Left ventricle myocardium inferior (tissue), 1 donor: Measurements from ENCODE around the gene ESRRB. TPM values are rescaled to one million over a fixed set of nuclear protein-coding genes. Genes with fewer than 3 reads are reported as not detected.

Source experiments
- DNase-seq: peaks from one replicate; pipeline ENCODE4 v3.0.0-alpha.2; 2020
- H3K27ac ChIP-seq: fragments of 200-600 bp; replicated peaks from 2 replicates; pipeline ENCODE4 v1.8.0; 2021
- H3K27me3 ChIP-seq: fragments of 200-600 bp; 2 replicates; pipeline ENCODE4 v1.8.0; 2021; ENCODE audit warnings: low read depth
- H3K36me3 ChIP-seq: fragments of 200-600 bp; 2 replicates; pipeline ENCODE4 v1.8.0; 2021
- H3K4me1 ChIP-seq: fragments of 200-600 bp; 2 replicates; pipeline ENCODE4 v1.8.0; 2021
- H3K4me3 ChIP-seq: fragments of 200-600 bp; 2 replicates; pipeline ENCODE4 v1.8.0; 2021; ENCODE audit warnings: mild to moderate bottlenecking, moderate library complexity
- H3K9me3 ChIP-seq: fragments of 200-600 bp; replicated peaks from 2 replicates; pipeline ENCODE4 v1.8.0; 2021
- intact Hi-C: fragments of 100-400 bp; cut with micrococcal nuclease; formaldehyde crosslinking; loops from one replicate; pipeline ENCODE4 v1.11.0; 2022
- total RNA-seq: library from RNA; stranded (reverse); fragmentation: NEBNext Ultra II Directional; extraction: Animal tissue kit (Norgen Biotek cat#: 25700); gene quantifications from one replicate; pipeline ENCODE4 v1.2.1, GENCODE V29; 2021
- TF ChIP-seq, protein P1 (sequence below): fragments of 200-600 bp; IDR thresholded peaks from 2 replicates; pipeline ENCODE4 v1.8.0; 2021; ENCODE audit warnings: antibody characterized with exemption, mild to moderate bottlenecking, borderline replicate concordance
- donor health status: DM: no; HTN: yes; CAD: no; lungs with severe emphysema.

The ESRRB gene
- total RNA-seq, 1 donor from 2014 or later: 16.9 TPM

- Histone ChIP-seq H3K4me3 (no peak overlapping the region), H3K36me3 (no peaks in the 10 kb centered on the region), H3K4me1 (no peaks in the 10 kb centered on the region), H3K9me3 (no peaks in the 10 kb centered on the region), H3K27me3 (no peaks in the 10 kb centered on the region), H3K27ac (no peak overlapping the region)
- intact Hi-C loops: no loop called here
- no peak for DNase-seq
- TF ChIP-seq, protein P1, sequence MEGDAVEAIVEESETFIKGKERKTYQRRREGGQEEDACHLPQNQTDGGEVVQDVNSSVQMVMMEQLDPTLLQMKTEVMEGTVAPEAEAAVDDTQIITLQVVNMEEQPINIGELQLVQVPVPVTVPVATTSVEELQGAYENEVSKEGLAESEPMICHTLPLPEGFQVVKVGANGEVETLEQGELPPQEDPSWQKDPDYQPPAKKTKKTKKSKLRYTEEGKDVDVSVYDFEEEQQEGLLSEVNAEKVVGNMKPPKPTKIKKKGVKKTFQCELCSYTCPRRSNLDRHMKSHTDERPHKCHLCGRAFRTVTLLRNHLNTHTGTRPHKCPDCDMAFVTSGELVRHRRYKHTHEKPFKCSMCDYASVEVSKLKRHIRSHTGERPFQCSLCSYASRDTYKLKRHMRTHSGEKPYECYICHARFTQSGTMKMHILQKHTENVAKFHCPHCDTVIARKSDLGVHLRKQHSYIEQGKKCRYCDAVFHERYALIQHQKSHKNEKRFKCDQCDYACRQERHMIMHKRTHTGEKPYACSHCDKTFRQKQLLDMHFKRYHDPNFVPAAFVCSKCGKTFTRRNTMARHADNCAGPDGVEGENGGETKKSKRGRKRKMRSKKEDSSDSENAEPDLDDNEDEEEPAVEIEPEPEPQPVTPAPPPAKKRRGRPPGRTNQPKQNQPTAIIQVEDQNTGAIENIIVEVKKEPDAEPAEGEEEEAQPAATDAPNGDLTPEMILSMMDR: no peak
Observed at GRCh38 chr14:76462330-76462729, 86.4 kb downstream of the ESRRB start.

- Histone ChIP-seq H3K27me3 (no peaks in the 10 kb centered on the region), H3K36me3 (no peaks in the 10 kb centered on the region), H3K4me1 (no peaks in the 10 kb centered on the region), H3K9me3 (no peaks in the 10 kb centered on the region), H3K4me3 (no peak overlapping the region), H3K27ac (no peak overlapping the region)
- intact Hi-C loops: no loop called here
- TF ChIP-seq, protein P1: no peak
- DNase-seq: no peak
Observed at GRCh38 chr14:76463105-76463504, 87.2 kb downstream of the ESRRB start.

DNA sequence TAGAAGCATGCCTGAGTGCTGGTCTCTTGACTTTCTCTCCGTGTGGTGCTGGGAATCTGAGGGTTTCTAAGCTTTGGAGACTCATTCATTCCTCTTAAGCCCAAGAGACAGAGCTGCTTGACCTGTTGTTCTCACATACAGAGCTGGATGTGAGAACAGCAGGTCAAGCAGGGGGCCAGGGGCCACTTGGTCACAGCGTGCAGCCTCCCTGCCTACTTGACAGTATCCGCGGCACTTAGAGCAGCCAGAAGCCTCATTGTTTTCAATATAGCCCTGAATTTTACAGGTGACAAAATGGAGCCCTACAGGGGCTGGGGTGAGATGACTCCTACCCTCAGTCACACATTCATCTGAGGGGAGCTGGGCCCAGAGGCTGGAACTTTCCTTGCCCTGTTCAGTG, 88.9 kb downstream of the ESRRB start:
- Histone ChIP-seq H3K27me3 (no peaks in the 10 kb centered on the region), H3K27ac (no peak overlapping the region), H3K9me3 (no peaks in the 10 kb centered on the region), H3K36me3 (no peaks in the 10 kb centered on the region), H3K4me3 (no peak overlapping the region), H3K4me1 (no peaks in the 10 kb centered on the region)
- DNase-seq: no peak
- TF ChIP-seq, protein P1: no peak
- intact Hi-C loops: no loop called here

DNA sequence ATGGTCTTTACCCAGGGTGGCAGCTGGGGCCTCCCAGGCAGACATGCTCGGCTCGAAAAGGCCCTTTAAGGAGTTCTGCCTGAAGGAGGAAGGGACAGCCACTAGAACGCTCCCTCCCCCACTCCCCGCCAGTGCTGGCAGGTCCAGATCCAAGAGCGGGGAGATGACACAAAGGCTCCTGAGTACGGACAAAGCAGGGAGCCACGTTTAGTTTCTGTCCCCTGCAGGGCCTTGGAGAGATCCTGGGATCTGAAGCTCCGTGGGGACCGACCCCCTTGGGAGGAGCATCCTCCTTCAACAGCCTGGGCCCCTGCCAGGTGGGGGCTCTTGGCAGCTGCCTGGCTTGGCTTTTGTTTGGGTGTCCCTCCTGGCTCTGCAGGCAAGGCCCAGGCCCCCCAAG, 89.7 kb downstream of the ESRRB start:
- intact Hi-C loops: no loop called here
- H3K9me3 ChIP-seq: no peaks in the 10 kb centered on the region

DNA sequence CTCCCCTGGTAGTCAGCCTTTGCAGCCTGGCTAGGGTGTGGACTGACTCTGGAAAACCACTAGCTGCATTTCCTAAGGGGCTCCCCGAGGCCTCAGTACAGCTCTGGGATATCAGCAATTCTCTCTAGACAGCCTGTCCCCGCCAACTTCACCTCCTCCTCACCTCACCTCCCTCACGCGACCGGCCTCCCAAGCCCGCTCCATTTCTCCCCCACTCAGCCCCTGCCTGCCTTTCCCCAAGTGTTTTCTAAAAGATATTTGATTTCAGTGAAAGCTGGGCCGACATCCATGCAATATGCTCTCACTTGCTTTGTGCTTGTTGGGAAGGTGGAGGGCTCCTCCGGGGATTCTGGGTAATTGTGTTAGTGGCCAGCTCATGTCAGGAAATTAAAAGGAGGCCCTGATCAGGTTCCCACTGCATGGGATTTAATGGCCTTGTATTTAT, 91.8 kb downstream of the ESRRB start:
- intact Hi-C loops: no loop called here
- Histone ChIP-seq H3K27ac (no peak overlapping the region), H3K4me3 (no peak overlapping the region), H3K4me1 (peaks cover 10% of the 10 kb centered on the region), H3K9me3 (no peaks in the 10 kb centered on the region), H3K36me3 (no peaks in the 10 kb centered on the region), H3K27me3 (no peaks in the 10 kb centered on the region)
- DNase-seq: no peak
- TF ChIP-seq, protein P1: no peak

More for the DNA sequence above, 89.7 kb downstream of the ESRRB start:
- H3K27me3 ChIP-seq: no peaks in the 10 kb centered on the region
- TF ChIP-seq, protein P1: no peak
- H3K4me3 ChIP-seq: no peak overlapping the region
- H3K27ac ChIP-seq: no peak overlapping the region
- DNase-seq: no peak
- no peaks in the 10 kb centered on the region for H3K4me1 ChIP-seq
- H3K36me3 ChIP-seq: no peaks in the 10 kb centered on the region
